GM12878 (cell line): ENCODE measurements around the gene DNMT1.

ENCODE experiments used
- CEBPZ ChIP-seq: fragments of 150-350 bp; IDR thresholded peaks from 2 replicates; pipeline ENCODE4 v1.6.1; 2016; ENCODE audit warnings: low read depth, low read length
- CHD2 ChIP-seq: IDR thresholded peaks from 2 replicates; pipeline ENCODE4 v1.6.1; 2011; ENCODE audit warnings: low read depth, low read length, improper control_type of control experiment, borderline replicate concordance
- CTCF ChIP-seq, 3 experiments: IDR thresholded peaks in 2 of 3; conservative IDR thresholded peaks in 1 of 3; 2 replicates each; pipeline ENCODE4 v1.5.1; 2011; ENCODE audit warnings: low read depth in 3 of 3, low read length in 3 of 3, mild to moderate bottlenecking in 3 of 3, control low read depth in 2 of 3, moderate library complexity in 2 of 3, inconsistent platforms in 1 of 3, mixed read lengths in 1 of 3; ENCODE audit not compliant: control insufficient read depth in 2 of 3, insufficient read depth in 1 of 3; ENCODE audit errors: extremely low read depth in 1 of 3
- EP300 ChIP-seq, 2 experiments: fragments of 150-350 bp in 1 of 2; IDR thresholded peaks; 2 replicates each; pipeline ENCODE4 v1.6.1; 2011 to 2012; ENCODE audit warnings: low read depth in 2 of 2, low read length in 2 of 2, borderline replicate concordance in 1 of 2, improper control_type of control experiment in 1 of 2, inconsistent platforms in 1 of 2; ENCODE audit not compliant: control insufficient read depth in 1 of 2
- ESRRA ChIP-seq: IDR thresholded peaks from 2 replicates; pipeline ENCODE4 v1.6.1; 2012; ENCODE audit warnings: mild to moderate bottlenecking, low read length, improper control_type of control experiment
- EZH2 ChIP-seq: IDR thresholded peaks from 2 replicates; pipeline ENCODE4 v1.6.1; 2012; ENCODE audit warnings: low read depth, mild to moderate bottlenecking, control low read depth, inconsistent platforms, low read length, borderline replicate concordance; ENCODE audit not compliant: control insufficient read depth
- MYC ChIP-seq: IDR thresholded peaks from 2 replicates; pipeline ENCODE4 v1.6.1; 2011; ENCODE audit warnings: mild to moderate bottlenecking, low read length, moderate library complexity, inconsistent platforms; ENCODE audit not compliant: insufficient read depth, insufficient replicate concordance, insufficient read length, severe bottlenecking
- NR2F1 ChIP-seq: fragments of 450-650 bp; conservative IDR thresholded peaks from 2 replicates; pipeline ENCODE4 v1.6.1; 2017; ENCODE audit warnings: mild to moderate bottlenecking
- PBX3 ChIP-seq: IDR thresholded peaks from 2 replicates; pipeline ENCODE4 v1.6.1; 2011; ENCODE audit warnings: mild to moderate bottlenecking, low read depth, low read length, moderate library complexity; ENCODE audit not compliant: insufficient replicate concordance
- REST ChIP-seq: IDR thresholded peaks from 2 replicates; pipeline ENCODE4 v1.6.1; 2012; ENCODE audit warnings: mild to moderate bottlenecking, low read depth, low read length
- TAF1 ChIP-seq: IDR thresholded peaks from 2 replicates; pipeline ENCODE4 v1.6.1; 2011; ENCODE audit warnings: mild to moderate bottlenecking, low read depth, low read length, borderline replicate concordance

GRCh38 chr19:10134040-10134439, 60.7 kb downstream of the DNMT1 start:
- no peak for TF ChIP-seq CTCF (IDR thresholded peaks at IDR 0.05 in 2 of 3, conservative IDR thresholded peaks at IDR 0.05 in 1 of 3; ENCODE audit: control insufficient read depth in 2 of 3, extremely low read depth in 1 of 3, insufficient read depth in 1 of 3, low read depth in 3 of 3, low read length in 3 of 3)
- TF ChIP-seq PBX3, result no peak
- TF ChIP-seq TAF1, result no peak
- TF ChIP-seq EZH2, result no peak
- TF ChIP-seq REST, result no peak
- TF ChIP-seq MYC, result no peak
- no peak for TF ChIP-seq EP300 (IDR thresholded peaks at IDR 0.05; ENCODE audit: borderline replicate concordance in 1 of 2, control insufficient read depth in 1 of 2, low read depth in 2 of 2, low read length in 2 of 2)
- no peak for TF ChIP-seq NR2F1
- TF ChIP-seq CHD2, result no peak
- TF ChIP-seq CEBPZ, result no peak
- no peak for TF ChIP-seq ESRRA
